ENCODE results near the gene PLPP4. TPM values are rescaled to one million over a fixed set of nuclear protein-coding genes. Genes with fewer than 3 reads are reported as not detected.

PLPP4 gene
- total RNA-seq, 1 experiment from 2014 or later = not detected

GRCh38 chr10:120587061-120587460 lies 130.0 kb downstream of the PLPP4 start:
- Histone ChIP-seq H3K18ac (ENCODE audit: insufficient read length, low read depth, low read length) (no peak overlapping the region), H3K23me2 (ENCODE audit: insufficient read length, low read depth, low read length, poor library complexity, severe bottlenecking) (no peaks in the 10 kb centered on the region), H2AFZ (ENCODE audit: low read length) (no peak overlapping the region), H3K23ac (ENCODE audit: insufficient read length, low read depth, low read length) (no peak overlapping the region), H3K79me2 (ENCODE audit: insufficient read depth, low read length) (no peaks in the 10 kb centered on the region), H4K5ac (ENCODE audit: insufficient read length, low read depth, low read length) (no peak overlapping the region), H3K4me2 (ENCODE audit: insufficient read depth, insufficient read length, low read length) (no peak overlapping the region), H3K9me3 (ENCODE audit: control insufficient read depth, low read depth, low read length) (no peaks in the 10 kb centered on the region), H4K20me1 (ENCODE audit: control insufficient read depth, insufficient read depth, insufficient read length) (no peaks in the 10 kb centered on the region), H3K27ac (ENCODE audit: insufficient read length, low read depth, low read length) (no peak overlapping the region), H3K14ac (ENCODE audit: insufficient read depth, low read length) (no peak overlapping the region), H3K9ac (ENCODE audit: extremely low read depth, insufficient read length, low read length) (no peak overlapping the region), H3K56ac (ENCODE audit: insufficient read length, low read depth, low read length) (no peak overlapping the region), H3K27me3 (ENCODE audit: insufficient read depth, low read length) (no peaks in the 10 kb centered on the region), H2BK12ac (ENCODE audit: insufficient read length, low read depth, low read length) (no peak overlapping the region), H3T11ph (ENCODE audit: low read length) (no peak overlapping the region), H3K4me1 (ENCODE audit: insufficient read depth, low read length) (no peaks in the 10 kb centered on the region), H2BK5ac (ENCODE audit: insufficient read length, low read length) (no peak overlapping the region), H3K4ac (ENCODE audit: low read depth, low read length) (no peak overlapping the region), H2AK5ac (ENCODE audit: insufficient read length, low read length) (no peak overlapping the region), H3K79me1 (ENCODE audit: insufficient read depth, low read depth, low read length, poor library complexity, severe bottlenecking) (no peaks in the 10 kb centered on the region), H4K8ac (replicated peaks; ENCODE audit: insufficient read length, low read depth, low read length) (no peak overlapping the region), H2BK120ac (ENCODE audit: low read depth, low read length, poor library complexity, severe bottlenecking) (no peak overlapping the region), H2BK15ac (ENCODE audit: low read depth, low read length) (no peak overlapping the region), H4K91ac (ENCODE audit: insufficient read length, low read depth, low read length) (no peak overlapping the region), H2BK20ac (ENCODE audit: low read depth, low read length, poor library complexity, severe bottlenecking) (no peak overlapping the region)
- Mint-ChIP-seq H3K27me3 (ENCODE audit: low read depth) (no peaks in the 10 kb centered on the region; the same call in none of the 2 replicates), H3K9me3 (no peaks in the 10 kb centered on the region), H3K36me3 (ENCODE audit: insufficient read depth in 1 of 3, low read depth in 3 of 3) (no peaks in the 10 kb centered on the region), H3K27ac (no peak overlapping the region), H3K4me1 (peaks cover 5 to 6% of the 10 kb centered on the region in 2 experiments; a peak in 3 of 4 replicates), H3K4me3 (no peak overlapping the region)
- no peak for DNase-seq
- no peak for TF ChIP-seq CTCF (conservative IDR thresholded peaks at IDR 0.05)
- no CpG with 5 or more reads among the region's 5 CpGs for WGBS (ENCODE audit: extremely low coverage, insufficient read length, low lambda C conversion rate)

Data from H9 (cell line).